Adrenal gland (tissue), 12 donors: ENCODE results near the gene GSPT1. TPM values are rescaled to one million over a fixed set of nuclear protein-coding genes. Genes with fewer than 3 reads are reported as not detected.

Experiments used
- DNase-seq, 7 donors: peaks; one replicate each; pipeline ENCODE4 v3.0.0-alpha.2; 2019 to 2020
- H3K27ac ChIP-seq, 5 donors: fragments of 200-600 bp; sonication (generic) in 4 of 5; 1 replicate in 3 of 5; 2 replicates in 2 of 5; pipeline versions ENCODE4 v1.5.1 to v1.8.0; 2016 to 2020; ENCODE audit warnings: mild to moderate bottlenecking in 1 of 5
- H3K27me3 ChIP-seq: fragments of 200-600 bp; 2 replicates; pipeline ENCODE4 v1.8.0; 2021
- H3K36me3 ChIP-seq, 2 donors: fragments of 200-600 bp; replicated peaks in 1 of 2; 1 replicate in 1 of 2; 2 replicates in 1 of 2; pipeline versions ENCODE4 v1.5.1 to v1.8.0; 2018 to 2022
- H3K4me1 ChIP-seq, 2 donors: fragments of 200-600 bp; replicated peaks in 1 of 2; 1 replicate in 1 of 2; 2 replicates in 1 of 2; pipeline versions ENCODE4 v1.5.1 to v1.8.0; 2018 to 2021
- H3K4me3 ChIP-seq, 4 donors: fragments of 200-600 bp; sonication (generic) in 3 of 4; one replicate each; pipeline ENCODE4 v1.5.1; 2016 to 2018
- H3K9me3 ChIP-seq, 3 donors: fragments of 200-600 bp; sonication (generic) in 1 of 3; replicated peaks in 1 of 3; 1 replicate in 2 of 3; 2 replicates in 1 of 3; pipeline versions ENCODE4 v1.5.1 to v1.8.0; 2016 to 2021
- POLR2A ChIP-seq, 2 donors: fragments of 450-650 bp; IDR thresholded peaks; one replicate each; pipeline ENCODE4 v1.6.1; 2017; ENCODE audit warnings: antibody characterized with exemption in 2 of 2, mild to moderate bottlenecking in 2 of 2, moderate library complexity in 1 of 2
- WGBS, 4 donors: extraction: QIAGEN DNeasy Blood & Tissue Kit in 2 of 4; methylation state at CpG; one replicate each; pipeline versions ENCODE4 v1.1.5 to v1.1.7; 2013 to 2017; 5-methylcytosine and 5-hydroxymethylcytosine counted together
- intact Hi-C, 2 donors: fragments of 100-400 bp; cut with DNase I; formaldehyde crosslinking; loops; one replicate each; pipeline versions ENCODE4 v1.14.1 to v1.15.0; 2022 to 2023
- polyA plus RNA-seq, 3 donors: library from polyadenylated mRNA; stranded (reverse); fragments of 200-250 nt in 2 of 3; fragments of 350-450 nt in 1 of 3; fragmentation: Illumina TruSeq in 1 of 3; extraction: RNeasy Lipid Tissue Mini Kit (QIAGEN cat#74804) in 1 of 3; gene quantifications; one replicate each; pipeline ENCODE4 v1.2.3, GENCODE V29; 2013 to 2014
- total RNA-seq, 9 donors: library from RNA; depleted of rRNA in 4 of 9; stranded (reverse); fragments of >200 nt in 4 of 9; fragments of 120-200 nt in 1 of 9; fragmentation: NEBNext Ultra II Directional in 1 of 9; extraction: Animal tissue kit (Norgen Biotek cat#: 25700) in 1 of 9; gene quantifications; one replicate each; pipeline versions ENCODE4 v1.1.0 to v1.2.4, GENCODE V29; 2013 to 2023
- TF ChIP-seq, protein P1 (sequence below), 6 experiments: fragments of 450-650 bp in 4 of 6; fragments of 200-600 bp in 2 of 6; sonication (generic) in 1 of 6; IDR thresholded peaks; 1 replicate in 5 of 6; 2 replicates in 1 of 6; pipeline versions ENCODE4 v1.5.1 to v1.8.0; 2016 to 2021; ENCODE audit warnings: antibody characterized with exemption in 6 of 6, mild to moderate bottlenecking in 2 of 6, moderate library complexity in 1 of 6
- donor health status: healthy with polysubstance abuse.
- donor health status: Bipolar disorder and iron deficiency.
- donor health status: DM: yes; HTN: yes; CAD: no.
- donor health status: DM: no; HTN: no; CAD: no.
- donor health status: DM: no; HTN: no; CAD: no.
- donor health status: DM: yes; HTN: yes; CAD: no.

Gene GSPT1
- total and polyA plus RNA-seq, 12 donors: 21.1 to 246 (median 98.3) TPM

DNA sequence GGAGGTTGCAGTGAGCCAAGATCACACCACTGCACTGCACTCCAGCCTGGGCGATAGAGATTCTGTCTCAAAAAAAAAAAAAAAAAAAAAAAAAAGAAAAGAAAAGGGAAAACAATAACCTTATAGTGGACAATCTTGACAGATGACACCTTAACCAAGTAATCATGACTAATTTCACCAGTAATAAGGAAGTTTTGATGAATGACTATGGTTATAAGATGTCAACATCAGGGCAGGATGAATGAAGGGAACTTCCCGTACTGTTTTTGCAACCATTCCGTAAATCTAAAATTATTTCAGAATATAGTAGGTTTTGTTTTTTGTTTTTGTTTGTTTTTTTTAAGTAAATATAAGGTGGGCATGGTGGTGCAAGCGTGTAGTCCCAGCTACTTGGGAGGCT, 23.0 kb downstream of the GSPT1 start:
- TF ChIP-seq, protein P1, sequence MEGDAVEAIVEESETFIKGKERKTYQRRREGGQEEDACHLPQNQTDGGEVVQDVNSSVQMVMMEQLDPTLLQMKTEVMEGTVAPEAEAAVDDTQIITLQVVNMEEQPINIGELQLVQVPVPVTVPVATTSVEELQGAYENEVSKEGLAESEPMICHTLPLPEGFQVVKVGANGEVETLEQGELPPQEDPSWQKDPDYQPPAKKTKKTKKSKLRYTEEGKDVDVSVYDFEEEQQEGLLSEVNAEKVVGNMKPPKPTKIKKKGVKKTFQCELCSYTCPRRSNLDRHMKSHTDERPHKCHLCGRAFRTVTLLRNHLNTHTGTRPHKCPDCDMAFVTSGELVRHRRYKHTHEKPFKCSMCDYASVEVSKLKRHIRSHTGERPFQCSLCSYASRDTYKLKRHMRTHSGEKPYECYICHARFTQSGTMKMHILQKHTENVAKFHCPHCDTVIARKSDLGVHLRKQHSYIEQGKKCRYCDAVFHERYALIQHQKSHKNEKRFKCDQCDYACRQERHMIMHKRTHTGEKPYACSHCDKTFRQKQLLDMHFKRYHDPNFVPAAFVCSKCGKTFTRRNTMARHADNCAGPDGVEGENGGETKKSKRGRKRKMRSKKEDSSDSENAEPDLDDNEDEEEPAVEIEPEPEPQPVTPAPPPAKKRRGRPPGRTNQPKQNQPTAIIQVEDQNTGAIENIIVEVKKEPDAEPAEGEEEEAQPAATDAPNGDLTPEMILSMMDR (IDR thresholded peaks at IDR 0.05): no peak
- no peak for TF ChIP-seq POLR2A (IDR thresholded peaks at IDR 0.05)
- H3K36me3 ChIP-seq: peaks cover 0 to 43% of the 10 kb centered on the region in 2 donors
- DNase-seq: no peak
- no peaks in the 10 kb centered on the region for H3K27me3 ChIP-seq
- no peak overlapping the region for H3K4me3 ChIP-seq
- peaks cover 5 to 10% of the 10 kb centered on the region in 2 donors for H3K4me1 ChIP-seq
- intact Hi-C loops: no loop called here
- no peaks in the 10 kb centered on the region for H3K9me3 ChIP-seq
- H3K27ac ChIP-seq: no peak overlapping the region
- WGBS, 4 donors: 71 to 95% (median 84%) methylated on average over 4 of the region's 4 CpGs

DNA sequence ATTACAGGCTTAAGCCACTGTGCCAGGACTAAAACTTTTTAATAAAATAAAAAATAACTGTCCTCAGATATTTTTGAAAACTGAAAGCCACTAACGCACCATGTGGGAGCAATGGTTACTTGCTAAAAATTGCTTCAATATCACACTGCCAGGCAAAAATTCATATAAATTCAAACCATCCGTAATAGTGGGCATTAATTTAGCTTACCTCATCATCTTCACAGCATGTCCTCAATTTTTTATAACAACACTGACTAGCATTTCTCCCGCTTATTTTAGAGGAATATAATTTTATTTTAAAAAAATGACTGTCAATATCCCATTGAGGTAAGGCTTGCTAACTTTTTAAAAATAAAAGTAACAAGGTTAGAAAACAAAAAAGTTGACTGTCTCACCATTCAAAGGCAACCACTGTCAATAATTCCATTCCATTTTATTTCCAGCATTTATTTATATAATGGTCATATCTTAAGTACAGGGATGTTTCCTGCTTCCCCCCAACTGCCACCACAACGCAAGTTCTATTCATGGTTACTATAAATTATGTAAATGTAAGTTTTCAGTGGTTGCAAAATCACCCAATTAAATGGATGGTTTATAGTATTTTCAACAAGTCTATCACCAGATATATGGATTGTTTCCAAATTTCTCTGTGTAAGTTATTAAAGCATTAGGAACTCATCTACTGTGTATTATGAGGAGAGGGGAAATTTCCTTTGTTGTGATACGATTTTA, 25.4 kb downstream of the GSPT1 start:
- WGBS, 4 donors: 88 to 93% (median 90%) methylated on average over 5 of the region's 5 CpGs

DNA sequence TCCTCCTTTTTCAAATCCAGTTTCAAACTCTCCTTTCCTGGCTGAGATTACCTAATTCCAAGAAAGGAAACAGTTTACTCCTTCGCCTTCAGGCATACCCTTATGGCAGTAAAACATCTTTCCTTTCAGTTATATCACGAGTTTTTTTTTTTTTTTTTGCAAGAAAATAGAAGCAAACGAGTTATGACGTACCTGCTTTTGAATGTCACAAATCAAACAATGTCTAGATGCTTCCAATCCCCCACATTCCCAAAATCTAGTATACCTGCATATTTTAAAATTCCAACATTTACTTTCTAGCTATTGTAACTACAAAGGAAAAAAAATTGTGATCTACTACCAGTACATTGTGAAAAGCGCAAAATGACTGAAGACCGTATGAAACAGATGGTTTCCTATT, 28.9 kb downstream of the GSPT1 start:
- H3K27me3 ChIP-seq: no peaks in the 10 kb centered on the region
- H3K4me3 ChIP-seq: no peak overlapping the region
- 88 to 91% (median 89%) methylated on average over 6 of the region's 6 CpGs for WGBS, 4 donors
- H3K9me3 ChIP-seq: no peaks in the 10 kb centered on the region
- no peak overlapping the region for H3K27ac ChIP-seq
- no peak for DNase-seq
- intact Hi-C loops: no loop called here
- no peak for TF ChIP-seq POLR2A (IDR thresholded peaks at IDR 0.05)
- TF ChIP-seq, protein P1 (IDR thresholded peaks at IDR 0.05): no peak
- peaks cover 0 to 87% of the 10 kb centered on the region in 2 donors for H3K36me3 ChIP-seq
- H3K4me1 ChIP-seq: no peaks in the 10 kb centered on the region

More for the DNA sequence above, 25.4 kb downstream of the GSPT1 start:
- intact Hi-C loops: no loop called here
- peaks cover 0 to 63% of the 10 kb centered on the region in 2 donors for H3K36me3 ChIP-seq
- DNase-seq: no peak
- no peak for TF ChIP-seq POLR2A (IDR thresholded peaks at IDR 0.05)
- TF ChIP-seq, protein P1 (IDR thresholded peaks at IDR 0.05): no peak
- H3K27ac ChIP-seq: no peak overlapping the region
- H3K9me3 ChIP-seq: no peaks in the 10 kb centered on the region
- no peaks in the 10 kb centered on the region for H3K27me3 ChIP-seq
- no peak overlapping the region for H3K4me3 ChIP-seq
- no peaks in the 10 kb centered on the region for H3K4me1 ChIP-seq

DNA sequence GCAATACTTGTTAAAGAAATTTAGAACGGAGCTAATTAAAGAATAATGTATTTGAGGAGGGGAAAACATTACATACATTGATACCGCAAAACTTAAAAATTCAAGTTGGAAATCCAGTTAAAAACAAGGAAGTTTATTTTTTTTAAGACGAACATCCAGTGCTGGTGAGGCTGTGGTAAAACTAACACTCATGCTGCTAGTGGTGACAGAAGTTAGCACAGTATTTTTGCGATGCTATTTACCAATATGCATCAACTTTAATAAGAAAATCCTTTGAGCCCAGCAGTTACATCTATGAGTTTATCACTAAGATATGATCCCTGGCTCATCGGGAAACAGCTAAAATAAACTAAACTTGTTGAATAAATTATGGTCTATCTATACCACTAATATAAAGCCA, 31.7 kb downstream of the GSPT1 start:
- Histone ChIP-seq H3K27me3 (no peaks in the 10 kb centered on the region), H3K36me3 (peaks cover 0 to 95% of the 10 kb centered on the region in 2 donors), H3K9me3 (no peaks in the 10 kb centered on the region), H3K27ac (no peak overlapping the region), H3K4me3 (no peak overlapping the region), H3K4me1 (no peaks in the 10 kb centered on the region)
- TF ChIP-seq, protein P1 (IDR thresholded peaks at IDR 0.05): no peak
- TF ChIP-seq POLR2A (IDR thresholded peaks at IDR 0.05): no peak
- 96 to 98% (median 97%) methylated on average over 5 of the region's 5 CpGs for WGBS, 4 donors
- intact Hi-C loops: no loop called here
- DNase-seq: no peak
